A549 (cell line): ENCODE results near the gene PIK3IP1.

Experiments
- CTCF ChIP-seq: fragments of >200 bp; sonication (Bioruptor Twin); formaldehyde crosslinking; IDR thresholded peaks from 3 replicates; pipeline ENCODE4 v1.5.1; 2016
- PHF8 ChIP-seq: fragments of 200-600 bp; sonication (generic); IDR thresholded peaks from 2 replicates; pipeline ENCODE4 v1.6.1; 2016; ENCODE audit warnings: low read depth, mild to moderate bottlenecking, antibody characterized with exemption, moderate library complexity, borderline replicate concordance
- REST ChIP-seq: fragments of 200-600 bp; sonication (generic); IDR thresholded peaks from 2 replicates; pipeline ENCODE4 v1.6.1; 2016; ENCODE audit warnings: antibody characterized with exemption, mild to moderate bottlenecking, moderate library complexity

- TF ChIP-seq CTCF, result no peak
- no peak for TF ChIP-seq REST
- TF ChIP-seq PHF8, result no peak
These were observed 57.2 kb downstream of the PIK3IP1 start for GRCh38 chr22:31235081-31235480.
